Keratinocyte (primary cell): ENCODE results near the gene CYP26A1. TPM values are rescaled to one million over a fixed set of nuclear protein-coding genes. Genes with fewer than 3 reads are reported as not detected.

Source experiments
- DNase-seq: peaks from one replicate; pipeline ENCODE4 v3.0.0-alpha.2; 2011; ENCODE audit warnings: low read depth, missing footprints, low spot score
- FAIRE-seq: peaks from 2 replicates; lab custom pipeline; 2011; peaks lifted over from hg19 to GRCh38; lab: Jason Lieb, UNC
- H2AFZ ChIP-seq: 2 replicates; pipeline ENCODE4 v1.6.0; 2012; ENCODE audit warnings: low read length, control low read depth, inconsistent platforms; ENCODE audit not compliant: control insufficient read depth
- H3K27ac ChIP-seq: 2 replicates; pipeline ENCODE4 v1.5.1; 2011; ENCODE audit warnings: low read length; ENCODE audit not compliant: control insufficient read depth, insufficient read depth
- H3K27me3 ChIP-seq: 3 replicates; pipeline ENCODE4 v1.6.0; 2011; ENCODE audit warnings: low read length; ENCODE audit not compliant: control insufficient read depth, insufficient read depth; ENCODE audit errors: extremely low read depth
- H3K36me3 ChIP-seq, 2 experiments: 2 replicates in 1 of 2; 3 replicates in 1 of 2; pipeline ENCODE4 v1.5.1; 2011; ENCODE audit warnings: low read length in 2 of 2, mild to moderate bottlenecking in 1 of 2; ENCODE audit not compliant: control insufficient read depth in 2 of 2, insufficient read depth in 2 of 2; ENCODE audit errors: extremely low read depth in 1 of 2
- H3K4me1 ChIP-seq: 3 replicates; pipeline ENCODE4 v1.5.1; 2011; ENCODE audit warnings: low read length; ENCODE audit not compliant: control insufficient read depth, insufficient read depth; ENCODE audit errors: extremely low read depth
- H3K4me2 ChIP-seq: 3 replicates; pipeline ENCODE4 v1.6.0; 2011; ENCODE audit warnings: low read depth, low read length; ENCODE audit not compliant: control insufficient read depth, insufficient read depth; ENCODE audit errors: extremely low read depth
- H3K4me3 ChIP-seq, 3 experiments: fragments of 200-600 bp in 1 of 3; sonication (generic) in 1 of 3; 2 replicates in 2 of 3; 3 replicates in 1 of 3; pipeline ENCODE4 v1.5.1; 2011 to 2016; ENCODE audit warnings: low read length in 3 of 3, mild to moderate bottlenecking in 3 of 3, control low read depth in 2 of 3, inconsistent platforms in 1 of 3, low read depth in 1 of 3, mixed read lengths in 1 of 3, mixed run types in 1 of 3, moderate library complexity in 1 of 3; ENCODE audit not compliant: control insufficient read depth in 2 of 3, insufficient read depth in 2 of 3; ENCODE audit errors: extremely low read depth in 1 of 3
- H3K79me2 ChIP-seq: 2 replicates; pipeline ENCODE4 v1.6.0; 2012; ENCODE audit warnings: low read length; ENCODE audit not compliant: control insufficient read depth, insufficient read depth
- H3K9ac ChIP-seq: 3 replicates; pipeline ENCODE4 v1.6.0; 2011; ENCODE audit warnings: low read length; ENCODE audit not compliant: control insufficient read depth, insufficient read depth; ENCODE audit errors: extremely low read depth
- H3K9me1 ChIP-seq: 3 replicates; pipeline ENCODE4 v1.6.0; 2011; ENCODE audit warnings: low read length; ENCODE audit not compliant: control insufficient read depth, insufficient read depth; ENCODE audit errors: extremely low read depth
- H3K9me3 ChIP-seq: 2 replicates; pipeline ENCODE4 v1.5.1; 2012; ENCODE audit warnings: low read depth, low read length; ENCODE audit not compliant: control insufficient read depth
- H4K20me1 ChIP-seq: 3 replicates; pipeline ENCODE4 v1.6.0; 2011; ENCODE audit warnings: low read length; ENCODE audit not compliant: control insufficient read depth, insufficient read depth; ENCODE audit errors: extremely low read depth
- CTCF ChIP-seq, 3 experiments: IDR thresholded peaks in 1 of 3; conservative IDR thresholded peaks in 1 of 3; optimal IDR thresholded peaks in 1 of 3; 2 replicates in 2 of 3; 3 replicates in 1 of 3; pipeline versions ENCODE3 to v1.5.1; 2011; ENCODE audit warnings: low read length in 3 of 3, mild to moderate bottlenecking in 3 of 3, moderate library complexity in 2 of 3, control low read depth in 1 of 3, inconsistent platforms in 1 of 3; ENCODE audit not compliant: insufficient read depth in 2 of 3; ENCODE audit errors: extremely low read depth in 1 of 3
- EZH2 ChIP-seq: IDR thresholded peaks from one replicate; pipeline ENCODE4 v1.6.1; 2012; ENCODE audit warnings: inconsistent platforms, mild to moderate bottlenecking, low read length, moderate library complexity
- dilution Hi-C: fragments of 300-500 bp; cut with MboI; formaldehyde crosslinking; loops from one replicate; pipeline ENCODE4 v1.7.0; 2020; ENCODE audit warnings: low sequenced_read_pairs; ENCODE audit not compliant: extremely low pct_ligation_motif_present
- polyA plus RNA-seq, 5 experiments: library from polyadenylated mRNA; depleted of rRNA in 3 of 5; stranded (reverse) in 3 of 5; stranded (forward) in 1 of 5; unstranded in 1 of 5; fragments of >200 nt; gene quantifications; 1 replicate in 1 of 5; 2 replicates in 3 of 5; 3 replicates in 1 of 5; pipeline versions ENCODE4 v1.2.1 to v1.2.3, GENCODE V29; 2011 to 2012; ENCODE audit warnings: missing spikeins in 2 of 5, low read depth in 1 of 5, low replicate concordance in 1 of 5

The CYP26A1 gene
- polyA plus RNA-seq, 1 donor (not counting 4 experiments of a cell fraction or from before 2014, with no cell fraction given) = not detected

GRCh38 chr10:93064874-93065660 lies 8.6 kb upstream of the CYP26A1 start:
- no peaks in the 10 kb centered on the region for H3K9me3 ChIP-seq
- peaks cover 6% of the 10 kb centered on the region for H3K4me1 ChIP-seq
- dilution Hi-C loops = no loop called here
- H3K27me3 ChIP-seq = peaks cover 100% of the 10 kb centered on the region
- no peak overlapping the region for H3K9ac ChIP-seq
- TF ChIP-seq CTCF (optimal IDR thresholded peaks at IDR 0.05 in 1 of 3, IDR thresholded peaks at IDR 0.05 in 1 of 3, conservative IDR thresholded peaks at IDR 0.05 in 1 of 3; ENCODE audit: extremely low read depth in 1 of 3, insufficient read depth in 2 of 3, low read length in 3 of 3) (no peak), EZH2 (no peak)
- H3K36me3 ChIP-seq = no peaks in the 10 kb centered on the region
- no peak overlapping the region for H3K4me3 ChIP-seq
- no peak overlapping the region for H3K4me2 ChIP-seq
- H3K9me1 ChIP-seq = no peaks in the 10 kb centered on the region
- no peak overlapping the region for H2AFZ ChIP-seq
- no peaks in the 10 kb centered on the region for H3K79me2 ChIP-seq
- no peak for FAIRE-seq
- peaks cover 6% of the 10 kb centered on the region for H4K20me1 ChIP-seq
- DNase-seq = no peak
- H3K27ac ChIP-seq = no peak overlapping the region

GRCh38 chr10:93065675-93066543 lies 7.8 kb upstream of the CYP26A1 start:
- Histone ChIP-seq H2AFZ (no peak overlapping the region), H3K27me3 (peaks cover 100% of the 10 kb centered on the region), H3K9me1 (no peaks in the 10 kb centered on the region), H3K27ac (no peak overlapping the region), H3K4me3 (no peak overlapping the region), H3K9me3 (no peaks in the 10 kb centered on the region), H3K4me2 (no peak overlapping the region), H3K9ac (no peak overlapping the region), H3K79me2 (no peaks in the 10 kb centered on the region), H4K20me1 (peaks cover 6% of the 10 kb centered on the region), H3K4me1 (peaks cover 6% of the 10 kb centered on the region), H3K36me3 (no peaks in the 10 kb centered on the region)
- no peak for FAIRE-seq
- no peak for DNase-seq
- peak in 1 of 3 experiments; percentile 34 for TF ChIP-seq CTCF (optimal IDR thresholded peaks at IDR 0.05 in 1 of 3, IDR thresholded peaks at IDR 0.05 in 1 of 3, conservative IDR thresholded peaks at IDR 0.05 in 1 of 3; ENCODE audit: extremely low read depth in 1 of 3, insufficient read depth in 2 of 3, low read length in 3 of 3)
- TF ChIP-seq EZH2 = peak; percentile 93
- dilution Hi-C loops = no loop called here
